Measurements from ENCODE around the gene ZNF184.

DNA sequence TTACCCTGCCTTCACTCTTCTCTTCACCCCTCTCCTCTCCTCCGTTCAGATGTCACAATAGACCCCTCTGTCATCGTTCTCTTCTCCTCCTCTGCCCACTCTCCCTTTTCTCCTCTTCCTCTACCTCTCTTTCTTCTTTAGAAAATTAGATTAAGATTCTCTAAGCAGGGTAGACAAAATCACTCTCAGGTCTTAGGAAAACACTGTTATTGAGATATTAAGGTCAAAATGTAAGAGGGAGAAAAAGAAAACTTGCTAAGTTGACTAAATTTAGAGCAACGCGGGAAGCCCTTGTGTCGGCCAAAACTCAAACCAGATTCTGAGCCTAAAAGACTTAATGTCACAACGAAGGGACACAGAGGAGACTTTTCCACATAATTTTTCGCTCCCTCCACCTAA lies 22.1 kb upstream of the ZNF184 start:
- TF ChIP-seq, protein P1, sequence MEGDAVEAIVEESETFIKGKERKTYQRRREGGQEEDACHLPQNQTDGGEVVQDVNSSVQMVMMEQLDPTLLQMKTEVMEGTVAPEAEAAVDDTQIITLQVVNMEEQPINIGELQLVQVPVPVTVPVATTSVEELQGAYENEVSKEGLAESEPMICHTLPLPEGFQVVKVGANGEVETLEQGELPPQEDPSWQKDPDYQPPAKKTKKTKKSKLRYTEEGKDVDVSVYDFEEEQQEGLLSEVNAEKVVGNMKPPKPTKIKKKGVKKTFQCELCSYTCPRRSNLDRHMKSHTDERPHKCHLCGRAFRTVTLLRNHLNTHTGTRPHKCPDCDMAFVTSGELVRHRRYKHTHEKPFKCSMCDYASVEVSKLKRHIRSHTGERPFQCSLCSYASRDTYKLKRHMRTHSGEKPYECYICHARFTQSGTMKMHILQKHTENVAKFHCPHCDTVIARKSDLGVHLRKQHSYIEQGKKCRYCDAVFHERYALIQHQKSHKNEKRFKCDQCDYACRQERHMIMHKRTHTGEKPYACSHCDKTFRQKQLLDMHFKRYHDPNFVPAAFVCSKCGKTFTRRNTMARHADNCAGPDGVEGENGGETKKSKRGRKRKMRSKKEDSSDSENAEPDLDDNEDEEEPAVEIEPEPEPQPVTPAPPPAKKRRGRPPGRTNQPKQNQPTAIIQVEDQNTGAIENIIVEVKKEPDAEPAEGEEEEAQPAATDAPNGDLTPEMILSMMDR (conservative IDR thresholded peaks at IDR 0.05; ENCODE audit: low read length), result no peak
- TF ChIP-seq EZH2phosphoT487 (IDR thresholded peaks at IDR 0.05; ENCODE audit: borderline replicate concordance), result no peak
